Colon (tissue), 2 donors: ENCODE measurements around the gene OPHN1.

Source experiments
- FAIRE-seq: peaks from 2 replicates; lab custom pipeline; 2012; peaks lifted over from hg19 to GRCh38; lab: Jason Lieb, UNC
- donor health status: control.
- donor health status: control.

OPHN1 gene

GRCh38 chrX:68061206-68061535 lies 372.1 kb downstream of the OPHN1 start:
- FAIRE-seq: no peak

DNA sequence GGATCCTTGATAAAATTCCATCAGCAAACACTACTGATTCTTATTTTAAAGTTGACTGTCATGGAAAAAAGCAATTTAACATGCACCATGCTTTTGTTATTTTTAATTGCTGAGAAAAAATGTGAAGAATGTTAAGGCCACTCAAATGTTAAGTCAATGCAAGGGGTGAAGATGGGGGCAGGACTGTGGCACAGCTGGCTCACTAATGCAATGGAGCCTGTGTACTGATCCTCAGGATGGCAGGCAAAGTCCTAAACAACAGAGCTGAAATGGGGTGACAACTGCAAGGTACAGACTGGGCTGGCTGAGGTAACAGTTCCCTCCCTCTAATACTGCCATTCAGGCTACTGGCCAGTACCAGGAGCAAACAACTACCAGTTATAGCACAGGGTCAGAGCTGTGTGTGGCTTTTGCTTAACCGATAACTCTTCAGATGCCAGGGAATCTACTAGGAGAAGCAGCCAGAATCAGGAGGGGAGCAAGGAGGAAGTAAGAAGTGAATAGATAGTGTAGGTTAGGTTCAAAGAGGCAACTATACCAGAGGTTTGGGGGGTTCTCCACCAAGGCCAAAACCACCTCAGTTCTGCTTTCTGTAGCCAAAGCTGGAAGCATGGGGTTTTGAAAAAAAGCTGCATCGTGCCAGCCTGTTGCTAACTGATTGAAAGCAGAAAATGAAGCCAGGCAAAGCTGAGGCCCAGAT lies 372.6 kb downstream of the OPHN1 start:
- FAIRE-seq: no peak

- FAIRE-seq: no peak
These were observed 373.8 kb downstream of the OPHN1 start for GRCh38 chrX:68059469-68059868.

DNA sequence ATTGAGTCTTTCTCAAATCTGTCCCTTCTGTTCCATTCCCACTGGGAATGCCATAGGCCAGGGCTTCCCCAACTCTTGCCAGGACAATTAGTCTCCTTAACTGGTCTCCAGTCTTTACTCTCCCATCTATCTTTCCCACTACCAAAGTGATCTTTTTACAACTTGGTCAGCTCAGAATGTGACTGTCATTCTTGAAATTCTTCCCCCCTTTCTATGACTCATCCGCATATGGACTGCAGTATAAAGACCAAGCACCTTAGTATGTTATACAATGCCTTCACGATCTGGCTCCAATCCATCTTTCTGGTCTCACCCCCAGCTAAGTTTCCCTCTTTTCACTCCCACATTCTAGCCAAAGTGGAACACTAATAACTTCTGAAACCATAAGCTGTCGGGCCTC lies 383.8 kb downstream of the OPHN1 start:
- FAIRE-seq: no peak

DNA sequence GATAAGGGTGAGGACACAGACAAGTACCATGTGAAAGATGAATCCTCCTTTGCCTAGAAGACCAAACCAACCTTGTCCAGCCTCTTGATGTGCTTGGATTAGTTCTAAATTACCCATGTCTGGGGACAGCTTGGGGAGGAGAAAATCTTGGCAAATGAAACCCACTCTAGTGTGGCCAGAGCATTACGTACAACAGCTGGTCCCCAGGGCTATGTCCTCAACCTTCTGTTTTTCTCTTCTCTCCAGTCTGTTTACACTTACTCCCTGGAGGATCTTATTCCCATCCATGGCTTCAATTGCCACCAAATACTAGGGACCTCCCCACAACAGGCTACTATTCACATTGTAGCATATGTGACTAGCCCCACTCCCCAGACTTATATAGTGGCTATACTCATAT lies 384.5 kb downstream of the OPHN1 start:
- no peak for FAIRE-seq

GRCh38 chrX:68045008-68045577 lies 388.2 kb downstream of the OPHN1 start:
- FAIRE-seq: no peak

GRCh38 chrX:68043713-68044438 lies 389.4 kb downstream of the OPHN1 start:
- FAIRE-seq: no peak

DNA sequence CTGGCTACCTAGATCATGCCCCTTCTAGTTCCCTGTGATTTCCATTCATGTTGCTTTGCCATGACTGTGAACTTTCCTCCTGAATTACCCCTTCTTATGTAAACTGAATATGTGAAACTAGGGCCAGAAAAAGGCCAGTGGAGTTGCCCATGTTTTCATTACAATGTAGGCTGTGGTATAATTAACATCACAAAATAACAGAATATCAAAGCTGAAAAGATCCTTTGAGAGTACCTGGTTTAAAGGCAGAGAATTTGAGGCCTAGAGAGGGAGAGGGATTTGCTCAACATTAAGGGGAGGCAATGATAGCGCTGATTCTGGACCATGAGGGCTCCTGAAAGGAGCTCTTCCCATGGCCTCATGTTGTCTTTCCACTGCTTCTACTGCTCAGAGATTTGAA lies 392.2 kb downstream of the OPHN1 start:
- FAIRE-seq: no peak

GRCh38 chrX:68018248-68019203 lies 414.8 kb downstream of the OPHN1 start:
- FAIRE-seq: no peak

- no peak for FAIRE-seq
These were observed 434.8 kb downstream of the OPHN1 start for GRCh38 chrX:67998540-67998939.
